ENCODE results near the gene MMAB. TPM values are rescaled to one million over a fixed set of nuclear protein-coding genes. Genes with fewer than 3 reads are reported as not detected.

MMAB gene
- total and polyA plus RNA-seq, 2 experiments from 2014 or later: 6.7 to 26.8 TPM

DNA sequence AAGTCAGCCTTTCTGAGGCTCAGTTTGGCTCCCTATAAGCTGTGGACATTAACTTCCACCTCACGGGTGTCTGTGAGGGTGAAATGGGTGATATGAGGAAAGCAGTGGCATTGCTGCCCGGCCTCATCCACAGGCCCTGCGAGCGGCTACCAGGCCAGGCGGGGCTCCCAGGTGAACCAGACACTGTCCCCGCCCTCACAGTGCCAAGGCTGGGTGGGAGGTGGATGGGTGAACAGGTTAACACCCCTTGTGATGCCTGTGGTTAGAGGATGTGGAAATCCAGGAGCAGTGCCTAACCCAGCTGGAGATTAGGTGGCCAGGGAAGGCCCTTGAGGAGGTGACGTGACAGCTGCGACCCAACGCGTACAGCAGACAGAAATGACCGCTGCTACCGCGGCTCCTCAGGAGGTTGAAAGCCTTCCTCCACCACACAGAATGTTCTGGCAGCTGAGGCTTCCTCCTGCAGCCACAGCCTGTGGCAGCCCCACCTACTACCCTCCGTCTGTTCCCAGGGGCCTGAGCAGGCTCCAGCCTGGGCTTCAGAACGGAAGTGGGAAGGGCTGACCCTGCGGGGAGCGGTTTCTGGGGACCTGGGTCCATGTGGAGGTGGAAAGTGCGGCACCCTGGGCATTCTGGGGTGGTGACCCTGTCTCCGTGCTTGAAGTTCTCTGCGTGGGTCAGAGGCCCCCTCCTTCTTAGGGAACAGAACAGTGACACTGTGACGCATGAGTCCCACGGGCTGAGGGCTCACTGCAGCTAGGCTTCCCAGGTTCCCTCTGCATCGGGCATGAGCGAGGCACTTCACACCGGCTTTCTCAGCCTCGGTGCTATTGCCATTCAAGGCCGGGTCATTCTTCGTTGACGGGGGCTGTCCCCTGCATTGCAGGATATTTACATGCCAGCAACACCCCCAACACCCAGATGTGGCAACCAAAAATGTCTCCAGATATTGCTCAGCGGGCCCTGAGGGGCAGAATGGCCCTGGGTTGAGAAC is 9.7 kb downstream of the MMAB start:
- no peak overlapping the region for H3K4me2 ChIP-seq (ENCODE audit: unreplicated experiment)
- H3K9ac ChIP-seq: no peak overlapping the region
- H3K79me2 ChIP-seq (ENCODE audit: insufficient read depth): no peaks in the 10 kb centered on the region
- H2AFZ ChIP-seq: no peak overlapping the region
- no peak overlapping the region for H3K27ac ChIP-seq
- no peaks in the 10 kb centered on the region for H3K36me3 ChIP-seq (ENCODE audit: low read depth)
- no peaks in the 10 kb centered on the region for H4K20me1 ChIP-seq (ENCODE audit: insufficient read depth)
- 87 to 90% methylated on average over 30 of the region's 30 CpGs for WGBS, 2 experiments (ENCODE audit: low coverage in 1 of 2, low lambda C conversion rate in 2 of 2, missing lambda C conversion rate in 2 of 2)
- in situ Hi-C loops (cut with MboI): no loop called here
- no peak overlapping the region for H3K4me3 ChIP-seq
- TF ChIP-seq EZH2phosphoT487 (IDR thresholded peaks at IDR 0.05; ENCODE audit: insufficient read depth, low read depth) (no peak), EZH2 (IDR thresholded peaks at IDR 0.05; ENCODE audit: insufficient read depth, poor library complexity, severe bottlenecking) (no peak)
- no peaks in the 10 kb centered on the region for H3K4me1 ChIP-seq (ENCODE audit: insufficient read depth)
- H3K9me3 ChIP-seq (ENCODE audit: low read depth): no peaks in the 10 kb centered on the region
- no peak for DNase-seq
- H3F3A ChIP-seq (ENCODE audit: insufficient read depth): no peaks in the 10 kb centered on the region
- H3K27me3 ChIP-seq (replicated peaks; ENCODE audit: insufficient read depth): no peaks in the 10 kb centered on the region
- no peaks in the 10 kb centered on the region for H3K9me2 ChIP-seq (ENCODE audit: insufficient read depth)

- no peak for DNase-seq
- 85% methylated on average over 4 of the region's 4 CpGs for WGBS, 2 experiments (ENCODE audit: low coverage in 1 of 2, low lambda C conversion rate in 2 of 2, missing lambda C conversion rate in 2 of 2)
- TF ChIP-seq EZH2phosphoT487 (IDR thresholded peaks at IDR 0.05; ENCODE audit: insufficient read depth, low read depth) (no peak), EZH2 (IDR thresholded peaks at IDR 0.05; ENCODE audit: insufficient read depth, poor library complexity, severe bottlenecking) (no peak)
- H4K20me1 ChIP-seq (ENCODE audit: insufficient read depth): no peaks in the 10 kb centered on the region
- H3F3A ChIP-seq (ENCODE audit: insufficient read depth): no peaks in the 10 kb centered on the region
- H3K27ac ChIP-seq: no peak overlapping the region
- H3K9ac ChIP-seq: no peak overlapping the region
- no peaks in the 10 kb centered on the region for H3K27me3 ChIP-seq (replicated peaks; ENCODE audit: insufficient read depth)
- no peak overlapping the region for H2AFZ ChIP-seq
- H3K4me2 ChIP-seq (ENCODE audit: unreplicated experiment): no peak overlapping the region
- H3K4me3 ChIP-seq: no peak overlapping the region
- H3K9me2 ChIP-seq (ENCODE audit: insufficient read depth): no peaks in the 10 kb centered on the region
- no peaks in the 10 kb centered on the region for H3K9me3 ChIP-seq (ENCODE audit: low read depth)
- no peaks in the 10 kb centered on the region for H3K36me3 ChIP-seq (ENCODE audit: low read depth)
- in situ Hi-C loops (cut with MboI): no loop called here
- no peaks in the 10 kb centered on the region for H3K4me1 ChIP-seq (ENCODE audit: insufficient read depth)
- H3K79me2 ChIP-seq (ENCODE audit: insufficient read depth): no peaks in the 10 kb centered on the region
These were observed 10.4 kb downstream of the MMAB start for GRCh38 chr12:109562871-109563270.

DNA sequence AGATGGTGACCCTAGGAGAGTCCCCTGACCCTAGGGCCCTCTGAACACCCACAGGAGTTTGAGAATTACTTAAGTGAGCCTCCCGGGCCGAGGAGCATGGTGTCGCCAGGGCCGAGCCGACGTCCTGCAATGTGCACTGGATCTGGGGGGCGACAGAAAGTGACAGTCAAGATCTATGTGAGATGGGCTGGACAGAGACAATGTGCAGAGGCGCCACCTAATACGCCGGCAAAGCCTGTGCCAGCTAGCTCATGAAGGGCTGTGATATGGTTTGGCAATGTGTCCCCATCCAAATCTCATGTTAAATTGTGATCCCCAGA is 11.6 kb downstream of the MMAB start:
- H3K9me3 ChIP-seq (ENCODE audit: low read depth): no peaks in the 10 kb centered on the region
- H3F3A ChIP-seq (ENCODE audit: insufficient read depth): no peaks in the 10 kb centered on the region
- H2AFZ ChIP-seq: no peak overlapping the region
- H3K27ac ChIP-seq: no peak overlapping the region
- H3K36me3 ChIP-seq (ENCODE audit: low read depth): no peaks in the 10 kb centered on the region
- no peaks in the 10 kb centered on the region for H3K27me3 ChIP-seq (replicated peaks; ENCODE audit: insufficient read depth)
- 87 to 92% methylated on average over 10 of the region's 10 CpGs for WGBS, 2 experiments (ENCODE audit: low coverage in 1 of 2, low lambda C conversion rate in 2 of 2, missing lambda C conversion rate in 2 of 2)
- H3K4me2 ChIP-seq (ENCODE audit: unreplicated experiment): no peak overlapping the region
- no peak for TF ChIP-seq EZH2phosphoT487 (IDR thresholded peaks at IDR 0.05; ENCODE audit: insufficient read depth, low read depth)
- TF ChIP-seq EZH2 (IDR thresholded peaks at IDR 0.05; ENCODE audit: insufficient read depth, poor library complexity, severe bottlenecking): no peak
- H3K4me1 ChIP-seq (ENCODE audit: insufficient read depth): no peaks in the 10 kb centered on the region
- H4K20me1 ChIP-seq (ENCODE audit: insufficient read depth): no peaks in the 10 kb centered on the region
- H3K4me3 ChIP-seq: no peak overlapping the region
- no peaks in the 10 kb centered on the region for H3K79me2 ChIP-seq (ENCODE audit: insufficient read depth)
- no peaks in the 10 kb centered on the region for H3K9me2 ChIP-seq (ENCODE audit: insufficient read depth)
- H3K9ac ChIP-seq: no peak overlapping the region
- in situ Hi-C loops (cut with MboI): no loop called here
- DNase-seq: no peak

DNA sequence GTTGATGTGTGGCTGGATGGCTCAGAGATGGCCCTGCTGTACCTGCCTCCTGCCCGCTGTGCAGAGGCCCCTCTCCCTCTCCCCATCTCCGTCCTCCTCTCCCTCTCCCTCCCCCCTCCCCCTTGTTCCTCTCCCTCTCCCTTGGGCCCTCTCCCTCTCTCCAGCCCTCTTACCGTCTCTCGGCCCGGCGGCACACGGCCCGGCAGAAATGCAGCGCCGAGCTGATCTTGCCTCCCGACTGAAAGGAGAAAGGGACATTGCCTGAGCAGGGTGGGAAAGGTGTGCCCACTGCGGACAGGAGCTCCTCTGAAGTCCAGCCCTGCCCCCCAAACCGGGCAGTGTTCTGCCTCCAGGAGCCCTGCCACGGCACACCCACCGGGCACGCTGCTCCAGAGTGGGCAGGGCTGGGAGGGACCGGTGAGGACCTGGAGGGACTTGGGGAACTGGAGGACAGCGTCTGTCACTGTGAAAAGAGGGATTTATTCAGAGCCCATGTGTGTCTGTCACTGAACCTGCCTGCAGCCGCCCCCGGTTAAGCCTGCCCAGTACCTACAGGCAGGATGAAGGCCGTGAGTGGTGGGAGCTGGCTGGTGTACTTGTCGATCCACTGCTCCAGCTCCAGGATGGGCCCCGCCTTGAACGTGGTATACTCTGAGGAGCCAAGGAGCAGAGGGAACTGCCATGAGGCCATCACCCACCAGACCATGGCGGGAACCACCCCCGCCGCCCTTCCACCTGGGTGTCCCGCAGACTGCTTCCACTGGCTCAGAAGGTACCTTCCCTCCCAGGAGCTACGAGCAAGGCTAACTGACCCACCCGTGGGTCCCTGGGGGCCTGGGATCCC is 12.2 kb downstream of the MMAB start:
- Histone ChIP-seq H3F3A (ENCODE audit: insufficient read depth) (no peaks in the 10 kb centered on the region), H3K4me3 (no peak overlapping the region), H3K9ac (no peak overlapping the region), H3K9me3 (ENCODE audit: low read depth) (no peaks in the 10 kb centered on the region), H3K27ac (no peak overlapping the region), H3K36me3 (ENCODE audit: low read depth) (no peaks in the 10 kb centered on the region), H3K4me2 (ENCODE audit: unreplicated experiment) (no peak overlapping the region), H4K20me1 (ENCODE audit: insufficient read depth) (no peaks in the 10 kb centered on the region), H2AFZ (no peak overlapping the region), H3K27me3 (replicated peaks; ENCODE audit: insufficient read depth) (no peaks in the 10 kb centered on the region), H3K79me2 (ENCODE audit: insufficient read depth) (no peaks in the 10 kb centered on the region), H3K9me2 (ENCODE audit: insufficient read depth) (no peaks in the 10 kb centered on the region), H3K4me1 (ENCODE audit: insufficient read depth) (no peaks in the 10 kb centered on the region)
- WGBS, 2 experiments (ENCODE audit: low coverage in 1 of 2, low lambda C conversion rate in 2 of 2, missing lambda C conversion rate in 2 of 2): 80 to 87% methylated on average over 23 to 30 of the region's 30 CpGs
- no peak for DNase-seq
- TF ChIP-seq EZH2phosphoT487 (IDR thresholded peaks at IDR 0.05; ENCODE audit: insufficient read depth, low read depth) (no peak), EZH2 (IDR thresholded peaks at IDR 0.05; ENCODE audit: insufficient read depth, poor library complexity, severe bottlenecking) (no peak)
- in situ Hi-C loops (cut with MboI): no loop called here

All from GM23248 (cell line).